Neuron (in vitro differentiated cells): ENCODE results near the gene ALPK3.

Experiments used
- H2AFZ ChIP-seq: one replicate; pipeline ENCODE4 v1.6.1; 2013; ENCODE audit warnings: low read depth, mild to moderate bottlenecking, inconsistent platforms, low read length, moderate library complexity
- H3K27me3 ChIP-seq: one replicate; pipeline ENCODE4 v1.6.1; 2013; ENCODE audit warnings: low read length; ENCODE audit not compliant: insufficient read depth
- H3K36me3 ChIP-seq: one replicate; pipeline ENCODE4 v1.6.1; 2013; ENCODE audit warnings: low read length; ENCODE audit not compliant: insufficient read depth
- H3K4me1 ChIP-seq: one replicate; pipeline ENCODE4 v1.6.1; 2013; ENCODE audit warnings: low read length; ENCODE audit not compliant: insufficient read depth
- H3K4me3 ChIP-seq: 2 replicates; pipeline ENCODE4 v1.5.1; 2013; ENCODE audit warnings: mild to moderate bottlenecking, low read length, moderate library complexity
- H3K9me3 ChIP-seq: one replicate; pipeline ENCODE4 v1.6.1; 2013; ENCODE audit warnings: low read length

Gene ALPK3

DNA sequence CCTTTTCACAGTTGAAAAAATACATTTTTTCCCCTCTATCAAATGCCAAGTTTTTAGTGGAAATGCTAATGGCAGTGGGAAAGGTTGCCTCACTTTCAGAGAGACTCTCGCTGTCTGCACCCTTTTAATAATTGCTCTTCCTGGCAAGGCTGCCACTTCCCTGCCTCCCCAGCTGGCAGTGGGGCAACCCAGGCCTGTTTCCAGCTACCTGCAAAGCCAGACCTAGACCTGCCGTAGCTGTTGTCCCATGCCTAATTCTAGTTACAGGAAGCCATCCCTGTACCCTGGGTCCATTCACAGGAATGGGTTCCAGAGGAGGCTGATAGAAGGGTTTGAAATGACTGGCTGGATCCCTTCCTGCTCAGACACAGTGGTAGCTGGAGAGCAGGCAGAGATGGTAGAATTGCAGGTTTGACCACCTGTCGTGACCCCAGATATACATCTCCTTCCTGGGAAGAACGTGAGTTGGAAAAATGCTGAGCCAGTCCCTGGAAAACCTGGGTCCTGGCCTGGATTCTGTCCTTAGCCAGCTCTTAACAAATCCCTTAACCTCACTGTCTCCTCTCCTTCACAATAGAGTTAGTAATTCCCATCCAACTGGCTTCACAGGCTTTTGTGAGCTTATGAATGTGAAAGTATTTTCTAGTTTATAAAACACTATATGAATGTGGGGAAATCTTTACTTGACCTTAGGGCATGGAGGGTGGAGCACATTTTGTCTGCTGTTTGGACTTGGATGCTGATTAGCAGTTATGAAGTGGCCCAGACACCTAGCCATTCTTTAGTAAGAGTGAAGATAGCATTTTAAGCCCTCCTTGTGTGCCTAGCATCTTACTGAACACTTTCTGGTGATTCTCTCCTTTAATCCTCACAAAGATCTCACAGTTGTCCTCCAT is 12.9 kb upstream of the ALPK3 start:
- Histone ChIP-seq H3K9me3 (no peaks in the 10 kb centered on the region), H3K4me3 (no peak overlapping the region), H3K36me3 (peaks cover 41% of the 10 kb centered on the region), H3K27me3 (no peaks in the 10 kb centered on the region), H3K4me1 (no peaks in the 10 kb centered on the region), H2AFZ (no peak overlapping the region)

GRCh38 chr15:84805221-84805620 is 11.9 kb upstream of the ALPK3 start:
- peaks cover 32% of the 10 kb centered on the region for H3K36me3 ChIP-seq

GRCh38 chr15:84807228-84807627 is 9.9 kb upstream of the ALPK3 start:
- H3K27me3 ChIP-seq: no peaks in the 10 kb centered on the region
- H3K4me1 ChIP-seq: no peaks in the 10 kb centered on the region
- no peak overlapping the region for H3K4me3 ChIP-seq
- no peak overlapping the region for H2AFZ ChIP-seq
- no peaks in the 10 kb centered on the region for H3K9me3 ChIP-seq
- peaks cover 17% of the 10 kb centered on the region for H3K36me3 ChIP-seq

More at GRCh38 chr15:84805221-84805620, 11.9 kb upstream of the ALPK3 start:
- no peaks in the 10 kb centered on the region for H3K9me3 ChIP-seq
- H3K27me3 ChIP-seq: no peaks in the 10 kb centered on the region
- no peaks in the 10 kb centered on the region for H3K4me1 ChIP-seq
- no peak overlapping the region for H2AFZ ChIP-seq
- H3K4me3 ChIP-seq: no peak overlapping the region

DNA sequence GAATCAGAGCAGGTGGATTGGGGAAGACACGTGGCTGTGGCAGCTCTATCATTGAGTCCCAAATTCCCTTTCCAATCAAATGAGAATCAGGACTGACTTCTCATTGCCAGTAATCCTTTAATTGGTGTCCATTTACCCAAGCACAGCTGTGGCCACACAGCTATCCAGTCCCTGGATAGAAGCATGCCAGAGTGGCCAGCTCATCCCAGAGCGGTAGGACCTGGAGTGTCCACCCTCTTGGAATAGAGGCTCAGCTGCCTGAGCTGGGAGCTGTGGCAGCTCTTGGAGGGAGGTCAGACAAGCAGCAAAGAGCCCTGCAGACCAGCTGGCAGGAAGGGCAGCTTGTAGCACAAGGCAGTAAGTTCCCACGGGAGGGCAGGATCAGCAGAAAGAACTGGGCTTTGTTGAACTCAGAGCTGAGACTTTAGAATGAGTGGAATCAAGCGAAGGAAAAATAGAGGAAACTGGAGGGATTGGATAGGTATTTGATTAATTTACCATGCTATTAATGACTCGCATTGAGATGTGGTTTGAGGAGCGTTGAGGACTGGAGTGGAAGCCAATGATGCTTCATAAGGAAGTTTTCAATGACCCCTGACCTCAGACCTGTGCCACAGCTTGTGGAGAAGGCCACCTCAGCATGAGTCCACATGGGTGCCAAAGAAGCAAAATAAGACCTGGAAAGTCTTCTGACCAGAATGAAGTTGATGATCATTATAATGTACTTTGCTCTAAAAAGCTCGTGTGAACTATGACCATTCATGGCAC is 6.9 kb upstream of the ALPK3 start:
- no peaks in the 10 kb centered on the region for H3K27me3 ChIP-seq
- H2AFZ ChIP-seq: no peak overlapping the region
- peaks cover under 1% of the 10 kb centered on the region for H3K36me3 ChIP-seq
- H3K4me1 ChIP-seq: no peaks in the 10 kb centered on the region
- H3K4me3 ChIP-seq: no peak overlapping the region
- no peaks in the 10 kb centered on the region for H3K9me3 ChIP-seq

GRCh38 chr15:84811151-84811550 is 6.0 kb upstream of the ALPK3 start:
- no peaks in the 10 kb centered on the region for H3K36me3 ChIP-seq
- no peak overlapping the region for H3K4me3 ChIP-seq
- no peak overlapping the region for H2AFZ ChIP-seq
- no peaks in the 10 kb centered on the region for H3K27me3 ChIP-seq
- no peaks in the 10 kb centered on the region for H3K4me1 ChIP-seq
- H3K9me3 ChIP-seq: no peaks in the 10 kb centered on the region

GRCh38 chr15:84811828-84812227 is 5.3 kb upstream of the ALPK3 start:
- H2AFZ ChIP-seq: no peak overlapping the region
- H3K9me3 ChIP-seq: no peaks in the 10 kb centered on the region
- no peaks in the 10 kb centered on the region for H3K4me1 ChIP-seq
- no peaks in the 10 kb centered on the region for H3K36me3 ChIP-seq
- no peaks in the 10 kb centered on the region for H3K27me3 ChIP-seq
- no peak overlapping the region for H3K4me3 ChIP-seq

GRCh38 chr15:84812842-84813241 is 4.3 kb upstream of the ALPK3 start:
- H3K4me3 ChIP-seq: no peak overlapping the region
- H3K36me3 ChIP-seq: no peaks in the 10 kb centered on the region
- H2AFZ ChIP-seq: no peak overlapping the region
- no peaks in the 10 kb centered on the region for H3K9me3 ChIP-seq
- H3K4me1 ChIP-seq: peaks cover 4% of the 10 kb centered on the region
- no peaks in the 10 kb centered on the region for H3K27me3 ChIP-seq

DNA sequence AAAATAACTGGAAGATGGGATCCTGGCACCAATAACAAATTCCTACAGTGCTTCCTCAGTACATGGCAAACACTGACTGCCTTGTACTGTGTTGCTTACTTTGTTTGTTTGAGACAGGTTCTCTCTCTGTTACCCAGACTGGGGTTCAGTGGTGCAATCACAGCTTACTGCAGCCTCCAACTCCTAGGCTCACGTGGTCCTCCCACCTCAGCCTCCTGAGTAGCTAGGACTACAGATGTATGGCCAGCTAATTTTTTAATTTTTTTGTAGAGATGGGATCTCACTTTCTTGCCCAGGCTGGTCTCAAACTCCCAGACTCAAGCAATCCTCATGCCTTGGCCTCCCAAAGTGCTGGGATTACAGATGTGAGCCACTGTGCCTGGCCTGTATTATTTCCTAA is 3.7 kb upstream of the ALPK3 start:
- Histone ChIP-seq H3K9me3 (no peaks in the 10 kb centered on the region), H3K36me3 (no peaks in the 10 kb centered on the region), H3K4me1 (peaks cover 10% of the 10 kb centered on the region), H3K27me3 (no peaks in the 10 kb centered on the region), H2AFZ (no peak overlapping the region), H3K4me3 (no peak overlapping the region)

GRCh38 chr15:84813931-84814330 is 3.2 kb upstream of the ALPK3 start:
- Histone ChIP-seq H2AFZ (no peak overlapping the region), H3K27me3 (no peaks in the 10 kb centered on the region)

GRCh38 chr15:84814916-84815315 is 2.2 kb upstream of the ALPK3 start:
- H3K27me3 ChIP-seq: no peaks in the 10 kb centered on the region
- no peaks in the 10 kb centered on the region for H3K36me3 ChIP-seq
- H3K4me3 ChIP-seq: no peak overlapping the region
- H2AFZ ChIP-seq: no peak overlapping the region
- H3K9me3 ChIP-seq: no peaks in the 10 kb centered on the region
- peaks cover 23% of the 10 kb centered on the region for H3K4me1 ChIP-seq

More at GRCh38 chr15:84813931-84814330, 3.2 kb upstream of the ALPK3 start:
- H3K9me3 ChIP-seq: no peaks in the 10 kb centered on the region
- no peak overlapping the region for H3K4me3 ChIP-seq
- no peaks in the 10 kb centered on the region for H3K36me3 ChIP-seq
- peaks cover 14% of the 10 kb centered on the region for H3K4me1 ChIP-seq

- no peak overlapping the region for H3K4me3 ChIP-seq
- no peaks in the 10 kb centered on the region for H3K9me3 ChIP-seq
- peaks cover 27% of the 10 kb centered on the region for H3K4me1 ChIP-seq
- no peaks in the 10 kb centered on the region for H3K36me3 ChIP-seq
- no peak overlapping the region for H2AFZ ChIP-seq
- no peaks in the 10 kb centered on the region for H3K27me3 ChIP-seq
Measured at GRCh38 chr15:84817466-84818081, 418 bp downstream of the ALPK3 start.

GRCh38 chr15:84818261-84819131 is 1.3 kb downstream of the ALPK3 start:
- peaks cover 36% of the 10 kb centered on the region for H3K4me1 ChIP-seq

More at GRCh38 chr15:84818261-84819131, 1.3 kb downstream of the ALPK3 start:
- no peaks in the 10 kb centered on the region for H3K36me3 ChIP-seq
- no peak overlapping the region for H3K4me3 ChIP-seq
- no peaks in the 10 kb centered on the region for H3K27me3 ChIP-seq
- H3K9me3 ChIP-seq: no peaks in the 10 kb centered on the region
- no peak overlapping the region for H2AFZ ChIP-seq
